H1 (cell line): Measurements from ENCODE around the gene GDF2. TPM values are rescaled to one million over a fixed set of nuclear protein-coding genes. Genes with fewer than 3 reads are reported as not detected.

Source experiments
- CTBP2 ChIP-seq: IDR thresholded peaks from 2 replicates; pipeline ENCODE4 v1.7.0; 2011; ENCODE audit warnings: borderline replicate concordance, mild to moderate bottlenecking, moderate library complexity, mixed read lengths, low read length; ENCODE audit not compliant: insufficient read depth, insufficient read length
- EGR1 ChIP-seq: IDR thresholded peaks from 2 replicates; pipeline ENCODE4 v1.6.1; 2011; ENCODE audit warnings: low read depth, low read length, borderline replicate concordance
- GABPA ChIP-seq: IDR thresholded peaks from 2 replicates; pipeline ENCODE4 v1.6.1; 2011; ENCODE audit warnings: mild to moderate bottlenecking, low read length, moderate library complexity, borderline replicate concordance; ENCODE audit not compliant: insufficient read depth
- NRF1 ChIP-seq: IDR thresholded peaks from 2 replicates; pipeline ENCODE4 v1.6.1; 2011; ENCODE audit warnings: mild to moderate bottlenecking, low read depth, low read length, improper control_type of control experiment
- polyA plus RNA-seq, 7 experiments: library from polyadenylated mRNA; depleted of rRNA in 3 of 7; stranded (reverse) in 5 of 7; unstranded in 2 of 7; fragments of >200 nt in 5 of 7; fragments of 200-250 nt in 2 of 7; gene quantifications; 1 replicate in 5 of 7; 2 replicates in 1 of 7; 4 replicates in 1 of 7; pipeline versions ENCODE4 v1.2.1 to v1.2.3, GENCODE V29; 2011 to 2013; ENCODE audit warnings: missing spikeins in 2 of 7, mixed read lengths in 2 of 7
- total RNA-seq: library from RNA; stranded (reverse); fragmentation: NEBNext Ultra II Directional; extraction: Animal tissue kit (Norgen Biotek cat#: 25700); gene quantifications from 2 replicates; pipeline ENCODE4 v1.2.1, GENCODE V29; 2021
- TF ChIP-seq, protein P1 (sequence below): fragments of 300-600 bp; sonication (generic); IDR thresholded peaks from 2 replicates; pipeline ENCODE4 v1.7.1; 2012; ENCODE audit warnings: low read length, moderate library complexity, mild to moderate bottlenecking, inconsistent platforms; ENCODE audit not compliant: insufficient replicate concordance
- TF ChIP-seq, protein P2 (sequence below): IDR thresholded peaks from 2 replicates; pipeline ENCODE4 v1.6.1; 2012; ENCODE audit warnings: low read length, inconsistent platforms

The GDF2 gene
- total and polyA plus RNA-seq, 2 of the 8 experiments (the other 6 are each of a cell fraction or from before 2014, with no cell fraction given): not detected

DNA sequence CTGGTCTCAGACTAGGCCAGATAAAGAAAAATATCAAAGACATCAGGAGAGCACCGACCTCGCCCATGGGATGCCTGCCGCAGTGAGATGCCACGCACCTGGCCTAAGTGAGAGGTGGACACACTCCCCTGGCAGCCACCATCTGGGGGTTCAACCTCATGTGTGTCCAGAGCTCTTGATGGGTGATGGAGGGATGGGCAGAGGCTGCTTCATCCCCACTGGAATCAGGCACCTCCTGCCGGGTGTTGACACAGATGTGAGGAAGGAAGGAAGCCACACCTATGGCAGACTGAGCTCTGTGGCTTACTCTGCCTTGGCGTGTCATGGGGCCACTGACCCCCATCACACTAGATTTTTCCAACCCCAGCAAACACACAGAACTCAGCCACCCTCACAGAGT, 50.5 kb downstream of the GDF2 start (continued):
- TF ChIP-seq, protein P1, sequence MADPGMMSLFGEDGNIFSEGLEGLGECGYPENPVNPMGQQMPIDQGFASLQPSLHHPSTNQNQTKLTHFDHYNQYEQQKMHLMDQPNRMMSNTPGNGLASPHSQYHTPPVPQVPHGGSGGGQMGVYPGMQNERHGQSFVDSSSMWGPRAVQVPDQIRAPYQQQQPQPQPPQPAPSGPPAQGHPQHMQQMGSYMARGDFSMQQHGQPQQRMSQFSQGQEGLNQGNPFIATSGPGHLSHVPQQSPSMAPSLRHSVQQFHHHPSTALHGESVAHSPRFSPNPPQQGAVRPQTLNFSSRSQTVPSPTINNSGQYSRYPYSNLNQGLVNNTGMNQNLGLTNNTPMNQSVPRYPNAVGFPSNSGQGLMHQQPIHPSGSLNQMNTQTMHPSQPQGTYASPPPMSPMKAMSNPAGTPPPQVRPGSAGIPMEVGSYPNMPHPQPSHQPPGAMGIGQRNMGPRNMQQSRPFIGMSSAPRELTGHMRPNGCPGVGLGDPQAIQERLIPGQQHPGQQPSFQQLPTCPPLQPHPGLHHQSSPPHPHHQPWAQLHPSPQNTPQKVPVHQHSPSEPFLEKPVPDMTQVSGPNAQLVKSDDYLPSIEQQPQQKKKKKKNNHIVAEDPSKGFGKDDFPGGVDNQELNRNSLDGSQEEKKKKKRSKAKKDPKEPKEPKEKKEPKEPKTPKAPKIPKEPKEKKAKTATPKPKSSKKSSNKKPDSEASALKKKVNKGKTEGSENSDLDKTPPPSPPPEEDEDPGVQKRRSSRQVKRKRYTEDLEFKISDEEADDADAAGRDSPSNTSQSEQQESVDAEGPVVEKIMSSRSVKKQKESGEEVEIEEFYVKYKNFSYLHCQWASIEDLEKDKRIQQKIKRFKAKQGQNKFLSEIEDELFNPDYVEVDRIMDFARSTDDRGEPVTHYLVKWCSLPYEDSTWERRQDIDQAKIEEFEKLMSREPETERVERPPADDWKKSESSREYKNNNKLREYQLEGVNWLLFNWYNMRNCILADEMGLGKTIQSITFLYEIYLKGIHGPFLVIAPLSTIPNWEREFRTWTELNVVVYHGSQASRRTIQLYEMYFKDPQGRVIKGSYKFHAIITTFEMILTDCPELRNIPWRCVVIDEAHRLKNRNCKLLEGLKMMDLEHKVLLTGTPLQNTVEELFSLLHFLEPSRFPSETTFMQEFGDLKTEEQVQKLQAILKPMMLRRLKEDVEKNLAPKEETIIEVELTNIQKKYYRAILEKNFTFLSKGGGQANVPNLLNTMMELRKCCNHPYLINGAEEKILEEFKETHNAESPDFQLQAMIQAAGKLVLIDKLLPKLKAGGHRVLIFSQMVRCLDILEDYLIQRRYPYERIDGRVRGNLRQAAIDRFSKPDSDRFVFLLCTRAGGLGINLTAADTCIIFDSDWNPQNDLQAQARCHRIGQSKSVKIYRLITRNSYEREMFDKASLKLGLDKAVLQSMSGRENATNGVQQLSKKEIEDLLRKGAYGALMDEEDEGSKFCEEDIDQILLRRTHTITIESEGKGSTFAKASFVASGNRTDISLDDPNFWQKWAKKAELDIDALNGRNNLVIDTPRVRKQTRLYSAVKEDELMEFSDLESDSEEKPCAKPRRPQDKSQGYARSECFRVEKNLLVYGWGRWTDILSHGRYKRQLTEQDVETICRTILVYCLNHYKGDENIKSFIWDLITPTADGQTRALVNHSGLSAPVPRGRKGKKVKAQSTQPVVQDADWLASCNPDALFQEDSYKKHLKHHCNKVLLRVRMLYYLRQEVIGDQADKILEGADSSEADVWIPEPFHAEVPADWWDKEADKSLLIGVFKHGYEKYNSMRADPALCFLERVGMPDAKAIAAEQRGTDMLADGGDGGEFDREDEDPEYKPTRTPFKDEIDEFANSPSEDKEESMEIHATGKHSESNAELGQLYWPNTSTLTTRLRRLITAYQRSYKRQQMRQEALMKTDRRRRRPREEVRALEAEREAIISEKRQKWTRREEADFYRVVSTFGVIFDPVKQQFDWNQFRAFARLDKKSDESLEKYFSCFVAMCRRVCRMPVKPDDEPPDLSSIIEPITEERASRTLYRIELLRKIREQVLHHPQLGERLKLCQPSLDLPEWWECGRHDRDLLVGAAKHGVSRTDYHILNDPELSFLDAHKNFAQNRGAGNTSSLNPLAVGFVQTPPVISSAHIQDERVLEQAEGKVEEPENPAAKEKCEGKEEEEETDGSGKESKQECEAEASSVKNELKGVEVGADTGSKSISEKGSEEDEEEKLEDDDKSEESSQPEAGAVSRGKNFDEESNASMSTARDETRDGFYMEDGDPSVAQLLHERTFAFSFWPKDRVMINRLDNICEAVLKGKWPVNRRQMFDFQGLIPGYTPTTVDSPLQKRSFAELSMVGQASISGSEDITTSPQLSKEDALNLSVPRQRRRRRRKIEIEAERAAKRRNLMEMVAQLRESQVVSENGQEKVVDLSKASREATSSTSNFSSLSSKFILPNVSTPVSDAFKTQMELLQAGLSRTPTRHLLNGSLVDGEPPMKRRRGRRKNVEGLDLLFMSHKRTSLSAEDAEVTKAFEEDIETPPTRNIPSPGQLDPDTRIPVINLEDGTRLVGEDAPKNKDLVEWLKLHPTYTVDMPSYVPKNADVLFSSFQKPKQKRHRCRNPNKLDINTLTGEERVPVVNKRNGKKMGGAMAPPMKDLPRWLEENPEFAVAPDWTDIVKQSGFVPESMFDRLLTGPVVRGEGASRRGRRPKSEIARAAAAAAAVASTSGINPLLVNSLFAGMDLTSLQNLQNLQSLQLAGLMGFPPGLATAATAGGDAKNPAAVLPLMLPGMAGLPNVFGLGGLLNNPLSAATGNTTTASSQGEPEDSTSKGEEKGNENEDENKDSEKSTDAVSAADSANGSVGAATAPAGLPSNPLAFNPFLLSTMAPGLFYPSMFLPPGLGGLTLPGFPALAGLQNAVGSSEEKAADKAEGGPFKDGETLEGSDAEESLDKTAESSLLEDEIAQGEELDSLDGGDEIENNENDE: no peak
- TF ChIP-seq EGR1 (no peak), CTBP2 (no peak), NRF1 (no peak), GABPA (no peak)
- TF ChIP-seq, protein P2, sequence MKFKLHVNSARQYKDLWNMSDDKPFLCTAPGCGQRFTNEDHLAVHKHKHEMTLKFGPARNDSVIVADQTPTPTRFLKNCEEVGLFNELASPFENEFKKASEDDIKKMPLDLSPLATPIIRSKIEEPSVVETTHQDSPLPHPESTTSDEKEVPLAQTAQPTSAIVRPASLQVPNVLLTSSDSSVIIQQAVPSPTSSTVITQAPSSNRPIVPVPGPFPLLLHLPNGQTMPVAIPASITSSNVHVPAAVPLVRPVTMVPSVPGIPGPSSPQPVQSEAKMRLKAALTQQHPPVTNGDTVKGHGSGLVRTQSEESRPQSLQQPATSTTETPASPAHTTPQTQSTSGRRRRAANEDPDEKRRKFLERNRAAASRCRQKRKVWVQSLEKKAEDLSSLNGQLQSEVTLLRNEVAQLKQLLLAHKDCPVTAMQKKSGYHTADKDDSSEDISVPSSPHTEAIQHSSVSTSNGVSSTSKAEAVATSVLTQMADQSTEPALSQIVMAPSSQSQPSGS: no peak
